HepG2 (cell line): Measurements from ENCODE around the gene C1orf141. TPM values are rescaled to one million over a fixed set of nuclear protein-coding genes. Genes with fewer than 3 reads are reported as not detected.

Source experiments
- ARID5B ChIP-seq: IDR thresholded peaks from 2 replicates; pipeline ENCODE4 v1.4.0; 2020; ENCODE audit warnings: mild to moderate bottlenecking, missing genetic modification reagents
- BRCA1 ChIP-seq: sonication (generic); formaldehyde crosslinking; IDR thresholded peaks from 2 replicates; pipeline ENCODE4 v1.4.0; 2020; ENCODE audit warnings: missing genetic modification reagents
- CEBPB ChIP-seq: IDR thresholded peaks from 2 replicates; pipeline ENCODE4 v1.6.1; 2011; ENCODE audit warnings: low read depth, low read length, improper control_type of control experiment, borderline replicate concordance
- FOXA3 ChIP-seq: IDR thresholded peaks from 2 replicates; pipeline ENCODE4 v1.6.1; 2016; ENCODE audit warnings: missing genetic modification reagents, missing compliant biosample characterization
- TEAD3 ChIP-seq: optimal IDR thresholded peaks from 2 replicates; pipeline ENCODE3; 2016; ENCODE audit warnings: borderline replicate concordance
- TFAP4 ChIP-seq: sonication (generic); IDR thresholded peaks from 2 replicates; pipeline ENCODE4 v1.6.1; 2016; ENCODE audit warnings: low read depth, borderline replicate concordance
- YEATS2 ChIP-seq: sonication (generic); formaldehyde crosslinking; IDR thresholded peaks from 2 replicates; pipeline ENCODE4 v1.4.0; 2020; ENCODE audit warnings: missing genetic modification reagents, borderline replicate concordance
- ZBTB39 ChIP-seq: sonication (generic); formaldehyde crosslinking; IDR thresholded peaks from 2 replicates; pipeline ENCODE4 v1.5.0; 2020; ENCODE audit warnings: missing genetic modification reagents
- ZFP41 ChIP-seq: sonication (generic); formaldehyde crosslinking; IDR thresholded peaks from 2 replicates; pipeline ENCODE4 v1.4.0; 2020; ENCODE audit warnings: mild to moderate bottlenecking, missing genetic modification reagents, borderline replicate concordance
- ZKSCAN1 ChIP-seq: fragments of 150-350 bp; IDR thresholded peaks from 2 replicates; pipeline ENCODE4 v1.6.1; 2014; ENCODE audit warnings: low read length
- ZNF362 ChIP-seq: sonication (generic); formaldehyde crosslinking; IDR thresholded peaks from 2 replicates; pipeline ENCODE4 v1.4.0; 2020; ENCODE audit warnings: missing genetic modification reagents, mild to moderate bottlenecking, borderline replicate concordance
- ZNF383 ChIP-seq: sonication (generic); formaldehyde crosslinking; IDR thresholded peaks from 2 replicates; pipeline ENCODE4 v1.4.0; 2020; ENCODE audit warnings: missing genetic modification reagents, mild to moderate bottlenecking, borderline replicate concordance
- ZNF414 ChIP-seq: sonication (generic); formaldehyde crosslinking; IDR thresholded peaks from 2 replicates; pipeline ENCODE4 v1.5.0; 2020; ENCODE audit warnings: missing genetic modification reagents
- ZNF468 ChIP-seq: sonication (generic); formaldehyde crosslinking; IDR thresholded peaks from 2 replicates; pipeline ENCODE4 v1.8.0; 2022; ENCODE audit warnings: mild to moderate bottlenecking, moderate library complexity, missing genetic modification reagents
- ZNF800 ChIP-seq: sonication (generic); formaldehyde crosslinking; IDR thresholded peaks from 2 replicates; pipeline ENCODE4 v1.4.0; 2020; ENCODE audit warnings: missing genetic modification reagents
- ZNF878 ChIP-seq: sonication (generic); formaldehyde crosslinking; IDR thresholded peaks from 2 replicates; pipeline ENCODE4 v1.8.1; 2023; ENCODE audit warnings: mild to moderate bottlenecking, missing genetic modification reagents, moderate library complexity
- ZSCAN20 ChIP-seq: sonication (generic); formaldehyde crosslinking; IDR thresholded peaks from 2 replicates; pipeline ENCODE4 v1.4.0; 2020; ENCODE audit warnings: missing genetic modification reagents, mild to moderate bottlenecking, borderline replicate concordance
- polyA plus RNA-seq, 8 experiments: library from polyadenylated mRNA; depleted of rRNA in 3 of 8; stranded (reverse) in 7 of 8; unstranded in 1 of 8; fragments of >200 nt; fragmentation: Illumina TruSeq in 4 of 8; extraction: Trizol in 4 of 8; gene quantifications; 2 replicates each; pipeline versions ENCODE4 v1.2.1 to v1.2.3, GENCODE V29; 2011 to 2016; ENCODE audit warnings: low read depth in 4 of 8, missing spikeins in 1 of 8, mixed read lengths in 1 of 8; ENCODE audit not compliant: insufficient read depth in 1 of 8
- total RNA-seq, 5 experiments: library from RNA; depleted of rRNA; stranded (reverse); fragments of >200 nt; fragmentation: Illumina TruSeq; extraction: Trizol; gene quantifications; 2 replicates each; pipeline ENCODE4 v1.2.3, GENCODE V29; 2016; ENCODE audit warnings: low read depth in 1 of 5

Gene C1orf141
- total and polyA plus RNA-seq, 2 of the 13 experiments (the other 11 are each of a cell fraction or from before 2014, with no cell fraction given) = not detected

- TF ChIP-seq TFAP4 = peak; percentile 82
- TF ChIP-seq BRCA1 = no peak
- TF ChIP-seq ZNF878 = no peak
- TF ChIP-seq ARID5B (CRISPR knock-in tag) = peak; percentile 71
- TF ChIP-seq ZKSCAN1 = no peak
- no peak for TF ChIP-seq ZSCAN20 (CRISPR knock-in tag)
- peak; percentile 72; the same call in 1 of the 2 replicates for TF ChIP-seq CEBPB
- no peak for TF ChIP-seq ZNF800 (CRISPR knock-in tag)
- no peak for TF ChIP-seq ZFP41 (CRISPR knock-in tag)
- TF ChIP-seq ZNF362 (CRISPR knock-in tag) = no peak
- TF ChIP-seq TEAD3 (CRISPR knock-in tag) = peak; percentile 60
- TF ChIP-seq ZNF414 (CRISPR knock-in tag) = no peak
- no peak for TF ChIP-seq ZNF383
- TF ChIP-seq YEATS2 (CRISPR knock-in tag) = no peak
- TF ChIP-seq ZBTB39 = no peak
- TF ChIP-seq ZNF468 (CRISPR knock-in tag) = no peak
- TF ChIP-seq FOXA3 (CRISPR knock-in tag) = no peak
These were observed 74.0 kb downstream of the C1orf141 start (continued) for GRCh38 chr1:67060811-67061218.
